Peyer's patch (tissue), 4 donors: ENCODE results near the gene RBM4.

Experiments used
- CTCF ChIP-seq, 6 experiments: fragments of 450-650 bp in 4 of 6; fragments of 200-600 bp in 2 of 6; sonication (generic) in 1 of 6; IDR thresholded peaks; one replicate each; pipeline ENCODE4 v1.5.1; 2017 to 2019; ENCODE audit warnings: antibody characterized with exemption in 6 of 6, mild to moderate bottlenecking in 3 of 6, moderate library complexity in 1 of 6
- POLR2A ChIP-seq, 2 donors: fragments of 450-650 bp; IDR thresholded peaks; one replicate each; pipeline ENCODE4 v1.5.1; 2017; ENCODE audit warnings: antibody characterized with exemption in 2 of 2, mild to moderate bottlenecking in 2 of 2, moderate library complexity in 2 of 2

- TF ChIP-seq POLR2A (IDR thresholded peaks at IDR 0.05) (no peak), CTCF (IDR thresholded peaks at IDR 0.05) (no peak)
Observed at GRCh38 chr11:66680966-66681645, 42.6 kb downstream of the RBM4 start.
